Left hindlimb (tissue), 1 donor: ENCODE data around the gene FBXO5.
"Not testable (repeated sequence)": the region's sequence is repeated elsewhere in the genome, so short reads cannot be mapped to it uniquely, and the experiment has no call there.

ENCODE experiments used
- DNase-seq: peaks from one replicate; pipeline ENCODE4 v3.0.0-alpha.2; 2018

FBXO5 gene

DNA sequence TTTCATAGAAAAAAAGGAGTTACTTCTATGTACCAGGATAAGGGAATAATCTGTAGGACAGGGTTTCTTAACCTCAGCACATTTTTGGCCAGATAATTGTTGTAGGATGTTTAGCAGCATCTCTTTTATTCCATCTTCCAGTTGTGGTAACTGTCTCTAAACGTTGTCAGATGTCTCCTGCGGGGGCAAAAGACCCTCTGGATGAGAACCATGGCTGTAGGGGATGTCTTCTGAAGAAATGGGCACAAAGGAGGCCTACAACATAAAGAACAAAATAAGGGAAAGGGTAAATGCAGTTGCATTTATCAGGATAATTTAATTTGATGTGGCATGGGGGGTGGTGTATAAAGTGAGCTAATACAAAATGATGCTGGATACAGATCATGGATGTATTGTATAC is 4.1 kb upstream of the FBXO5 start:
- no peak for DNase-seq

DNA sequence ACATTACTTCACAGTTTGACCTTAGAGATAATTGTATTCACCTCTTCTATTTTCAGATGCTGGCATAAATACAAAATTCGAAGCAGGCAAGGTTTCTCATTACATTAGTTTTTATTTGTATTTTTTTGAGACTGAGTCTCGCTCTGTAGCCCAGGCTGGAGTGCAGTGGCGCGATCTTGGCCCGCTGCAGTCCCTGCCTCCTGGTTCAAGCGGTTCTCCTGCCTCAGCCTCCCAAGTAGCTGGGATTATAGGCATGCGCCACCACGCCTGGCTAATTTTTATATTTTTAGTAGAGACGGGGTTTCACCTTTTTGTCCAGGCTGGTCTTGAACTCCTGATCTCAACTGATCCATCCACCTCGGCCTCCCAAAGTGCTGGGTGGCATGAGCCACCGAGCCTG is 2.5 kb upstream of the FBXO5 start:
- not testable (repeated sequence) for DNase-seq

DNA sequence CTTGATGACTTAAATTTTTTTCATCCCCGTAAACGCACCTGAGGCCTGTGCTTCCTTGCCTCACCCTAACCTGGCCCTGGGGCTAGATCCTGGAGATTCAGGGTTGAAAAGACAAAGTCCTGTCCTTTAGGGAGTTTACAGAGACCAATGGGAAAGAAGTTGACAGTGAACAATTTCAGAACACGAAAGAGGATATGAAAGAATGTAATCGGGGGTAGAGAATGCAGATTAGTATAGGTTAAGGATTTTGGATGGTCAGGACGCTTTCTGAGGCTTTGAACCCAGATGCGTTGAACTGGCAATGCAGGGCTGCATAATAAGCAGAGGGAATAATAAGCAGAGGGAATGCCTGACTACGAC is 1.7 kb upstream of the FBXO5 start:
- no peak for DNase-seq

DNA sequence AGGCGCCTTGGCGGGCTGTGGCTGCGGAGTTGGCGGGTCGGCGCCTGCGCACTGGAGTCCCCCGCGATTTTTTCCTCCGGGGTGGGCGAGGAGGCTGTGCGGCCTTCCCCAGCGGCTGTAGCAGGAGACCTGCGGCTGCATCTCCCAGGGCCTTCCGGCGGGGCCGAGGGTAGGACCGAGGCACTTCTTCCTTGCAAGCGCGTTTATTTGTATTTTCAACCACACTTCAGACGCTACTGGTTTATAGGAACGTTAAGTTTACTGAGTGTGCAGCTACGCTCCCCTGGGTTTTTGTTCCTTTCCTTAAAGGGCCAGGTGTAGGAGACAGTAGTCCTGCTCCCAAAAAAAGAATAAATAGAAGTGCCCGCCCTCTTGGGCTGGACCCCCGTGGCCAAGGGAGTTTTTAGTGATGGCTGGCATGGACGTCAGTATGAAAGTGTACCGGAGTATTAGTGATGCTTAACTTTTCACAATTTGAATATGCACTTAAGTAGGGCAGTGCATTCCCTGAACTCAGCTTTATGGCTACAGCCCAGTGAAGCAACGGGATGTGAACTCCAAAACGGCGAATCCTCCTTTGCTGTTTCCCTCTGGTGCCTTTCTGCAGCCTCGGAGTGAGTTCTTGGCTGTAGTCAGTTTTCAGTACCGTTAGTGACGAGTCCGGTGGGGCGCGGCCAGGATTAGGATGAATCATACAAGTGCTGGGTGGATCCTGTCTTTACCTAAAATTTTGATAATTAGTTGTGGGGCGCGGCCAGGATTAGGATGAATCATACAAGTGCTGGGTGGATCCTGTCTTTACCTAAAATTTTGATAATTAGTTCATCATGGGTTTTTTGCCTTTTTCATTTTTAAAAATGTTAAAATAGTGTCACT is 1.0 kb upstream of the FBXO5 start:
- peak; percentile 86 for DNase-seq

DNA sequence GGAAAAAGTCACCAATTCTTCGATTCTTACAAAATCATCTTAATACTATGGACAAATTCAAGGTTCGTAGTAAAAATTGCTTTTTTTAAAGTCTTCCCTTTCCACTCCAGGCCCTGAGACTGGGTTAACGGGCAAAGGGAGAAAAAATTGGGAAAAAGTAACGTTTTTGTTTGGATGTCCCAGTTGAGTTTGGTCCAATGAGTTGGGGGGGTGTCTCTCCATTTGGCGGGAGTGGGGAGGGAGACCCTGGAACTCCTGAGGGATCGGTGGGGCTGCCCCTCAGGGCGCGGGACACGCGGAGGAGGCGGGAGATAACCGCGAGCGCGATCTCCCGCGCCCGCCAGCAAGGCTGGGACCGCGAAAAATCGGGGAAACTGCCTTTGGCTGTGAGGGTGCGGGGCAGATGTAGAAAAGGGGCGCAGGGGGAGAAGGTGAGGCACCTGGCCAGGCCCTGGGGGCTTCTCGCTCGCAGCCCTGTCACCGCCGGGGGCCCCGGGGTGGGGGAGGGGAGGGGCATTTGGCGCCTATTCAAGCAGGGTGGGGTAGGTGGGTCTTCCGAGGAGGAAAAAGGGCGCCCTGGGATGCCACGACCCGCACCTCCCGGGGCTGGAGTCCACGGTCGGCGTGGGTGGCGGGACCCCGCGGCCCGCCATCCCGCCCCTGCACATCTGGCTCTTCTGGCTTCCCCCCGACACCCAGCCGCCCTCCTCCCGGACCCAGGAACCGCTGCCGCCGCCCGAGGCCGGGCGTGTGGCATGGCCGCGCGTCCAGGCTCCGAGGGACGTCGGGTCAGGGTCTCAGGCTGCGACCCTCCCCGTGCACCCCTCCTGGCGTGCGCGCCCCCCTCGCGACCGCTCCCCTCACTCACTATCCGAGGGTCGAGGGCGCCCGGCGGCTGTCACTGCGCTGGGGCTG is 595 bp downstream of the FBXO5 start:
- DNase-seq: peak; percentile 48

DNA sequence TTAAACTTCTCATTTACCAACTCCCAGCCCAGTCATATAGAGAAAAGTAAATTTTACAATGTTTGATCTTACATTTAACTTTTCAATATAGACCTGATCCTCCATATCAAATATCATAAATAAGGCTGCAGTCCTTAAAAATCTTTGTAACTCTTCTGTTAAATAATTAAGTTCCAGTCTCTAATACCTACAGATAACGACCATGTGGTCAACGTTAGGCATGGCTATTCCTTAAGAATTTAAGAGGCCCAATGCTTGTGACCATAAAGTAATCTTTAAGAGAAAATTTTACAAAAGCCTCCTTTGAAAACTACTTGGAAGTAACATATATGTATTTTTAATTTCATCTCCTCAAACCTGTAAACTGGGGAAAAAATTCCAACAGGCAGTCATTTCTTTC is 1.6 kb downstream of the FBXO5 start:
- DNase-seq: no peak

DNA sequence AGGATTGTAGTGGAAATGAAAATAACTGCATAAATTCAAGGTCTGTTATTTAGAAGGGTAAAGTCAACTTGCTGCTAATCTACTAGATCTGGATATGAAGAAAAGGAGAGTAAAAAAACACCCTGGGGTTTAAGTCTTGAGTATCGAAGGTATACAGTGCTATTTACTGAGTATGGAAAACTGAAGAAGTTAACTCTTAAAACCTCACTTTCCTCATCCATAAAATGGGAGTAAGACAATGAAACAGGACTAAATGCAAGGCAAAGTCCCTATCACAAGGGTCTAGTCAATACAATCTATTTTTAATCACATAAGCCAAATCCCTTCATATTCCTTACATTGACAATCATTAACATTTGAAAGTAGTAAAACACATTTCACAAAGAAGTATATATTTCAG is 2.2 kb downstream of the FBXO5 start:
- DNase-seq: no peak

DNA sequence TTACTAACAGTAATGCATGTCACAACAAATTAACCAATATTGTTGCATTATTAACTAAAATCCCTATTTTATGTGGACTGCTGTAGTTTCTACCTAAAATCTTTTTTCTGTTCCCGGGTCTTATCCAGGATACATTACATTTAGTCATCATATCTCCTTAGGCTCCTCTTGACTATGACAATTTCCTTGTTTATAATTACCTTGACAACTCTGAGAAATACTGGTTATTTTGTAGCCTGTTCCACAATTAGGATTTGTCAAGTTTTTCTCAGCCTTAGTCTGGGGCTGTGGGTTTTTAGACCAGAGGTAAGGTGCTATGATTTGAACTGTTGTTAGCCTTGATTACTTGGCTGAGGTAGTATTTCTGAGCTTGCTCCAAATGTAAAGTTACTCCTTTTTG is 3.7 kb downstream of the FBXO5 start:
- no peak for DNase-seq

DNA sequence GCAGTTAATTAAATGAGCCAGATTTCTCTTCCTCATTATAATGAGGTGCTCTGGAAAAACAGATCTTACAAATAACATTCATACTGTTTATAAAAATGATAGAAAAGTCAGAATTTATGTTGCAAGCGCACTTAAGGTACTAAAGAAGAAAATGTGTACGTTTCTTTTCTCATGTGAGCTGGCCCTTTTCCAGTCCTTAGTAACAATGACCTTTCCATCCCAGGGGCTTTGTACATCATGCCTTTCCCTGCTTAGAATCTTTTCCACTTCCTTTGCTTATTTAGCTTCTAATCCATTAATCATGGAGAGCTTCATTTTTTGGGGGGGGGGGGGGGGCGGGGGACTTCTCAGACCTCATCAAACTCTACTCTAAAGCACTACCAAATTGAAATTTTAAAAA is 4.8 kb downstream of the FBXO5 start:
- no peak for DNase-seq

DNA sequence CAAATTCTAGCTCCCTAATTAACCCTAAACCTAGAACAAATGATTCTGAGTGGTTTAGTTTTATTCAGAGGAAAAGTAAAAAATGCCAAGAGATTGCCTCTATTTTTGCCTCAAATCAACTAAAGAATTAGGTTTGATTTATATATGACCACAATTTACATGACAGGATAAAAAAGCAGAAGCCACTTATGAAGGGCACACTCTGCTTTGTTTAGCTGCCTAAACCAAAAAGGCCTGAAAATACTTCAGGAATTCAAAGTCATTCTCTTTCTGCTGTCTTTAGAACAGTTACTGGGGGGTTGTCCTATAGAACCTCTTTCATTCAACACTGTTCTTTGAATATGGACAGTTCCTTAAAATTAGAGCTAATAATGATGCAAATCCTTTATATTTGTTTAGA is 5.3 kb downstream of the FBXO5 start:
- DNase-seq: no peak

DNA sequence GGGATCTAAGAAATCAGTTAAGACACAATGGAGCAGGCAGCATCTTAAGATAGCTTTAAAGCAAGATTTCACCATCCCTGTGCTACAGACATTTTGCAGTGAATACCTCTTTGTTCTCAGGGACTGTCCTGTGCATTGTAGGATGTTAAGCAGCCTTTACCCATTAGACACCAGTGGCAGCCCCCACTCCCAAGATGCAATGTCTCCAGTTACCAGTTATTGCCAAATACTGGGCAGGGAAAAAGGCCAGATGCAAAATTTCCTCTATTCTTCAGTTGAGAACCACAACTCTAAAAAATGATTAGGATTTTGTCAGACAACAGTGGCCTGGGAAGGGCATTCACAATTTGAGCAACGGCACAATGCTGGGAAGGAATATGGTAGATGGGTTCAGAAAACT is 6.1 kb downstream of the FBXO5 start:
- no peak for DNase-seq

DNA sequence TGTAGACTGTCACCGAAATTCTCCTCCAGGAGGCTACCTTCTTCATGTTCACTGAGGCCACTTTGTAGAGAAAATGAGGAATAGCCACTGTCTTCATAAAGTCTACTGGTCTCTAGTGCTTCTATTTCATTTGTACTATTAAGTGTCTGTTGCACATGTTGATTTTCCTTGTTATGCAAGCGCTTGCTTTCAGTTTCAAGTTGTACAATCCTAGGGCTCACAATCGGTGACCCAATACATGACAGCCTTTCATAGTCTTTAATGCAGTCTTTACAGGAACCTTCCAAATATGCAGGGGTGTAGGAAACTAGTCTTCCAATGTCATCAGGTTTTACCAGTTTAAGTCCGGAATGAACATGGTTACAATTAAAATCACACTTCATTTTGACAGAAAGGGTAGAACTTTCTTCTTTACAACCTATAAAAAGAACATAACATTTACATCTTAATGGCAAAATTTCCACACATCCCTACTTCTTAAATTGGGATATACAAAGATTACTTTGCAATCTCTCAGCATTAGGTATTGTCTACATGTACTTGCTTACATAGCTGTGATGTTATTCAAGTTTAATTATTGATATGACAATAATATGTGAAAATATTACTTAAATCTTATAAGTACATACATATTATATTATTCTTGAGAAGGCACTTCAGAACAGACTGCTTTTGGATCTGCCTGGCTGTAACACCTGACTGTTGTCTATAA is 7.5 kb downstream of the FBXO5 start:
- no peak for DNase-seq

DNA sequence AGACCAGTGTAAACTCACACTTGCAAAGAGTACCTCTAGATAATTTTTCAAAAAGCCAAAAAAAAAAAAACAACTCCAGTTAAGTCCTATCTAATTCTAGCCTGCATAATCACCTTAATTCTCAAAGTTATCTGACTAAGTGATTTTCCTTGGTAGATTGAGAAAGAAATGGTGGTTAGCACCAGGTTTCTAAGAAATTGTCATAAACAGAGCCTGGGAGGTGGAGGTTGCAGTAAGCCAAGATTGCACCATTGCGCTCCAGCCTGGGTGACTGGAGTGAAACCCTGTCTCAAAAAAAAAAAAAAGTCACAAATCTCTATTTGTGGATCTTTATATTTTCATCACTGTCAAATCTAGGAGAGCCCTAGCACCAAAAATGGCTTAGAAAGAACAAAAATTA is 8.9 kb downstream of the FBXO5 start:
- no peak for DNase-seq

DNA sequence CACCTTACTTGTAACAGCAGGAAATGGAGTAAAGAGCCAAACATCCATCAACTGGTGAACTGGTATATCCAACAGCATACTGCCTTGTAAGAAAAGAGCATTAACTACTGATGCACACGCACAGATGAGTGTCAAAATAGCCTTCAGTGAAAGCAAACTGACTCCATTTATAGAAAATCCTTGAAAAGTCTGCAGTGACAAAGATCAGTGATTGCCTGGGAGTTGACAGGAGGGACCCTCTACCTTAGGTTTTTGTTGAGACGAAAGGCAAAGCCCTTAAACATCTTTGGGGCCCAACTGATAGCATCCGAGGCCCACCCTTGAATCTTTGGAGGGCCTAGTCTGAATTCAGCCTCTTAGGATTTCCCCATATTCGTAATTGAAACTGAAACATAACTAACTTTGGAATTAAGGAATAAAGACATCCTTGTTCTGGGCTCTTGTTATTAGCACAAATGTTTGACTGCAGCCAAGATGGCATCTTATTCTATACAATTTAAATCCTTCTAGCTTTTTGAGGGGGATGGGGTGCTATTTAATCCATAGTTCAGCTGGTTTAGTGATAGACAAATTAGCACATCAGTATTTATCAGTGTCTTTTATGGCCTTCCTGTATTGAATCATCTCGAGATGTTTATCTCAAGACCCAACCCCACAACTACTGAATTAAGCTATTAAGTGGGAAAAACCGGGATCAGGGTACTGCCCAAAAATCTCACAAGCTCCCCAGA is 13.0 kb downstream of the FBXO5 start:
- DNase-seq: no peak

DNA sequence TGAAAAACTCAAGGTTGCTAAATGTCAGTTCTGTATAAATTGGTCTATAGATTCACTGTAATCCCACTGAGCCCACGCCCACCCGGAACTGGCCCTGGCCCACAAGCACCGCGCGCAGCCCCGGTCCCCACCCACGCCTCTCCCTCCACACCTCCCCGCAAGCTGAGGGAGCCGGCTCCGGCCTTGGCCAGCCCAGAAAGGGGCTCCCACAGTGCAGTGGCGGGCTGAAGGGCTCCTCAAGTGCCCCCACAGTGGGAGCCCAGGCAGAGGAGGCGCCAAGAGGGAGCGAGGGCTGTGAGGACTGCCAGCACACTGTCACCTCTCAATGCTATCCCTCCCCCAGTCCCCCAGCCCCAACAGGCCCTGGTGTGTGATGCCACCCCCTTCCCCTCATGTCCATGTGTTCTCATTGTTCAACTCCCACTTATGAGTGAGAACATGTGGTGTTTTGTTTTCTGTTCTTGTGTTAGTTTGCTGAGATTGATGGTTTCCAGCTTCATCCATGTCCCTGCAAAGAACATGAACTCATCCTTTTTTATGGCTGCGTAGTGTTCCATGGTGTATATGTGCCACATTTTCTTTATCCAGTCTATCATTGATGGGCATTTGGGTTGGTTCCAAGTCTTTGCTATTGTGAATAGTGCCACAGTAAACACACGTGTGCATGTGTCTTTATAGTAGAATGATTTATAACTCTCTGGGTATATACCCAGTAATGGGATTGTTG is 16.5 kb downstream of the FBXO5 start:
- not testable (repeated sequence) for DNase-seq

DNA sequence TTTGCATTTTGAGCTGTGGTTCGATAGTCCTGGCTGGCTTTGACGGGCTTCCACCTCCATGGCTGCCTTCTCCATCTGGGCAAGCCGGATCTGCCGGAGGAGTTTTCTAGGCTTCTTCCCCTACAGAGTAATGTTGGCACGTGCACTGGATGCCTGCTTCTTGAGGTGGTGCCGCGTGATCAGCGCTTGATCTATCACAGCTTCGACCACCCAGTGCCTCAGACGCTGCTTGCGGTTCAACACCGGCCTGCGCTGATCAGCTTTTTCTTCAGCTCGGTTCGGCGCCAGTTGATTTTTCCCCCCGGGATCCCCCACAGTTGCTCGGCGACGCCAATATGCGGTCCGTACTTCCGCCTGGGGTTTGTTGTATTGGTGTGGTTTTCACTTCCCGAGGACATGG is 23.5 kb downstream of the FBXO5 start:
- DNase-seq: no peak

DNA sequence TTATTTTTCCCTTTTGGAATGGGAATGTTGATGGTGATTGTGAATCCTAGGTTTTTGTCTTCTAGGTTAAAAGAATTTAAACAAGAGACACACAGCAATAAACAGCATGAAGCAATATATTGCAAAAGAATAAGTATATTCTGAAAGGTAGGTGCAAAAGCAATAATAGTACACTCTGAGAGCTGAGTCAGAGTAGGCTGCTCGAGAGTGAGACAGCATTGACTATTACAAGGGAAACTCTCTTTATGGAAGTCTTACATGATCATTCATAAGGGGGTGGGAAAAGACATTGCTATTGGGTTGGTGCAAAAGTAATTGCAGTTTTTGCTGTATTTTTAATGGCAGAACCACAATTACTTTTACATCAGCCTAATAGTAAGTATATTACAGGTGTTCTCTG is 25.0 kb downstream of the FBXO5 start:
- DNase-seq: no peak

DNA sequence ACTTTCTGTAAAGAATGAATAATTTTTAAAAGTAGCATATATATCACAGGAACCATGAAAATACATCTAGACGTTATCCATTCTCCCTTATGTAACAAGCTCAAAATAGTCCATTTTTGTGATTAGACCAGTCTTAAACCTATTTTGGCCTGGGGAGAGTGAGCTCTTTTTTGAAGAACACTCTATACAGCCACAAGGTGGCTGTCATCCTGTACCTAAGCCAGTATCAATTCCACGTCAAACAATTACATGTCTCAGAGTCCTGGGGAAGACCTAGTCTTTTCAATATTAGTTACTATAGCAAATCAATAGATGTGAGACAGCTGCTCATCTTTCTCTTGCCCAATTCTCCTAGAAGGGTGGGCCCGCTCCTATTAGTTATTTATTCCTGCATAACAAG is 28.4 kb downstream of the FBXO5 start:
- DNase-seq: no peak

DNA sequence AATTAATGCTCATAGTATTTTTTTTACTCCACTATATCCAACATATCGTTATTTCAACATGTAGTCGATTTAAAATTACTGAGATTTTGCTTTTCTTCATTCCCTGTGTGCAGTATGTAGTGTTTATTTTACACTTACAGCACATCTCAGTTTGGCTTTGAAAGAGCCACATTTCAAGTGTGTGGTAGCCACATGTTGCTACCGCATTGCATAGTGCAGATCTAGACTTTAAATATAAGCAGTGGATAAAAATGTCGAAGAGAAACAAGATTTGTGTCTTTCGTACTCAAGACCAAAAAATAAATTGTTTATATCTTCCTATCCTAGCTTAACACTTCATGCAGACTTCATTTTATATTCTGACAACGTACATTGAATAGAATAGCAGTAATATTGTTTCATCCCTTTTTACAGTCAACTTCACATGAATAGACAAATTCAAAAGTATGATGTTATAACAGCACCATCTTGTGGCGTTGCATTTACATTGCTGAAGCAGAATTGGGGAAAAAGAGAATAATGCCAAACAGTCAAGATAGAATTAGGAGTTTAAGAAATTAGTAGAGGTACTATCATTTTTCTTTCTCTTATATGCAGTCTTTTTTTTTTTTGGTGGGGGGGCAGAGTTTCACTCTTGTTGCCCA is 29.9 kb downstream of the FBXO5 start:
- no peak for DNase-seq

DNA sequence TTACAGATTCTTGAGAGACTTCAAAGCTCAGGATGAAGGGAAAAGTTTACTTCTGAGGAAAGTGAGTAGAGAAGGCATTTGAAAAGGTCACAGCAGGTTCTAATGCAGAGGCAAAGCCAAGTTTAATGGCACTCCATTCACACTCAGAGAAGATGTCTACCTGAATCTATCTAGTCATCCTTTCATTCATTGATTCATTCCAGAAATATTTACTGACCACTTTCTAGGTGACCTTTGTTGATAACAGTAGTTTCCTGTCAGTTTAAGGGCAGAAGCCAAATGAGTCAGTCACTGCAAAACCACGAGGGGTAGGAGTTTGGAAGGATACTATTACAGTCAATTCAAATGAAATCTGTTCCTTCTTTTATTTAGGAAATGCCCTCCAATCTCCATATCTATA is 30.8 kb downstream of the FBXO5 start:
- DNase-seq: no peak

DNA sequence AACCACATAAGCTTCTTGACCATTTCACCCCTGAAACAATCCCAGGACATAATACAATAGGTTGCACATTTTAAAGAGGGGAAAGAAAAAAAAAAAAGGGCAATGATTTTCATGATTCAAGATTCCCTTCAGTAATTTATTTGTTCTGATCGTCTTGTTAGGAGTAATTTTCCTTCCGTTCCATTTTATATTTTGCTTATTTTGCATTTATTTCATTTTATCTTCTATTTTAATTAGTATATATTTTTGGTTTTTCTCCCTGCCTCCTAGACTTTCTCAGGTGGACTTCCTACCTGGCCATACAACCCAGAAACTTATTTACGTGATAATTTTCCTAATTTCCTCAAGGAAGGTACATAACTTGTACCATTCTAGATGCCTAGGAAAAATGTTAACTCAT is 32.6 kb downstream of the FBXO5 start:
- no peak for DNase-seq
